Measurements from ENCODE around the gene BMPR1A.
A peak's percentile ranks its signal among the peaks of the same experiment; 100 is the strongest.
"Not testable (repeated sequence)": the region's sequence is repeated elsewhere in the genome, so short reads cannot be mapped to it uniquely, and the experiment has no call there.

Gene BMPR1A

GRCh38 chr10:86951184-86951761 lies 194.9 kb downstream of the BMPR1A start:
- no peak for DNase-seq (ENCODE audit: low read depth)
- no peak for TF ChIP-seq CTCF (IDR thresholded peaks at IDR 0.05; ENCODE audit: low read length, missing control alignments)
- no peak overlapping the region for H3K4me3 ChIP-seq (replicated peaks; ENCODE audit: low read depth, low read length)

GRCh38 chr10:86952106-86952505 lies 195.7 kb downstream of the BMPR1A start:
- no peak for DNase-seq (ENCODE audit: low read depth)
- no peak for TF ChIP-seq CTCF (IDR thresholded peaks at IDR 0.05; ENCODE audit: low read length, missing control alignments)
- H3K4me3 ChIP-seq (replicated peaks; ENCODE audit: low read depth, low read length), result no peak overlapping the region

GRCh38 chr10:86952697-86953096 lies 196.3 kb downstream of the BMPR1A start:
- not testable (repeated sequence) for DNase-seq (ENCODE audit: low read depth); H3K4me3 ChIP-seq (replicated peaks; ENCODE audit: low read depth, low read length)

GRCh38 chr10:86953747-86954680 lies 197.6 kb downstream of the BMPR1A start:
- no peak for TF ChIP-seq CTCF (IDR thresholded peaks at IDR 0.05; ENCODE audit: low read length, missing control alignments)
- peak; percentile 73 for DNase-seq (ENCODE audit: low read depth)
- H3K4me3 ChIP-seq (replicated peaks; ENCODE audit: low read depth, low read length), result no peak overlapping the region

GRCh38 chr10:86954681-86955500 lies 198.5 kb downstream of the BMPR1A start:
- DNase-seq (ENCODE audit: low read depth), result no peak
- TF ChIP-seq CTCF (IDR thresholded peaks at IDR 0.05; ENCODE audit: low read length, missing control alignments), result no peak
- H3K4me3 ChIP-seq (replicated peaks; ENCODE audit: low read depth, low read length), result no peak overlapping the region

- no peak for TF ChIP-seq CTCF (IDR thresholded peaks at IDR 0.05; ENCODE audit: low read length, missing control alignments)
- no peak for DNase-seq (ENCODE audit: low read depth)
- no peak overlapping the region for H3K4me3 ChIP-seq (replicated peaks; ENCODE audit: low read depth, low read length)
Measured at GRCh38 chr10:86955501-86956194, 199.2 kb downstream of the BMPR1A start.
